HG02885 (cell line): ENCODE results near the gene MUCL3.
A peak's percentile ranks its signal among the peaks of the same experiment; 100 is the strongest.
"Not testable (repeated sequence)": the region's sequence is repeated elsewhere in the genome, so short reads cannot be mapped to it uniquely, and the experiment has no call there.

ENCODE experiments used
- ATAC-seq: cut with Tn5 transposase; IDR thresholded peaks from one replicate; pipeline ENCODE4 v1.9.1; 2021; ENCODE audit warnings: mild to moderate bottlenecking; ENCODE audit not compliant: unreplicated experiment, poor library complexity

The MUCL3 gene

DNA sequence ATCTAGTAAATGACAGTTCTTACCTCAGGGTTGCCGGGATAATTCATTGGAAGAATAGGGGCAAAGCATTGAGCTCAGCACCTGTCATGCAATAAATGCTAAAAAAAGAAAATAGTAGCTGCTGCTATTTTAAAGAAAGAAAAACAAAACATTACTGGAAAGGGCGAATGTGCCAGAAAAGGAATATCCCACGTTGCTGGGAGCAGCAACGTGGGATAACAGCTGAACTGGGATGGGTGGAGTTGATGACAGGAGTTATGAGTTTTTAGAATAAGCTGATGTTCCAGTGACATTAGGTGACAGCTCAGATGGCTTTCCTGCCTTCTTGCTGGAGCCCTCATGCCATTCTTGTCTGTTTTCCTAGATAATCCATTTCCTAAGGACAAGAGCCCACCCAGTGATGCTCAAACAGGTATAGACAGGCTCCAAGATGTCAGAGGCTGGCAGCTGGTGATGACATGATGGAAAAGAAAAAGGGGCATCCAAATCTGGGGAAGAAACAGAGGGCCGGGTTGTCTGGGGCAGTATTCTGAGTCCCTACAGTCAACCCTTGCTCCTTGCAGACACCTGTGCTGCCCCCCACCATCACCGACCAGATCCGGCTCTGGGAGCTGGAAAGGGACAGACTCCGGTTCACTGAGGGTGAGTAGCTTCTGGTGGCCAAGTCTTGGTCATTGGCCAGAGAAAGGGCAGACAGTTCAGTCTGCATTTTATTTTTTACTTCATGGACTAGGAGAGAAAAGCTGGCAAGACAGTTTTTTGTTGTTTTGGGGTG is 27.8 kb upstream of the MUCL3 start:
- ATAC-seq, result no peak

DNA sequence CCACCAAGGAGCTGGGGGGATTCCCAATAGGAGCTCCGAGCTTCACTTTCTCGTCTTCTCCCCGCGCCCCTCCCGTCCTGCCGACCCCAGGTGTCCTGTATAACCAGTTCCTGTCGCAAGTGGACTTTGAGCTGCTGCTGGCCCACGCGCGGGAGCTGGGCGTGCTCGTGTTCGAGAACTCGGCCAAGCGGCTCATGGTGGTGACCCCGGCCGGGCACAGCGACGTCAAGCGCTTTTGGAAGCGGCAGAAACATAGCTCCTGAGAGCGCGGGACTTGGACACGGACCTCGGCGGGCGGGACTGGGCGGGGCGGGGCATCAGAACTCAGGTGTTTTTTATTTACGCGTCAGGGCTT is 27.1 kb upstream of the MUCL3 start:
- ATAC-seq, result no peak

- peak; percentile 91 for ATAC-seq
Measured at GRCh38 chr6:30914076-30914853, 26.5 kb upstream of the MUCL3 start, which contains the start of gene VARS2. TSS of gene VARS2 (plus strand) at chr6:30914238. CDS start at chr6:30914837, 599 bp downstream.

GRCh38 chr6:30914854-30915590 is 25.8 kb upstream of the MUCL3 start:
- no peak for ATAC-seq

- no peak for ATAC-seq
Measured at GRCh38 chr6:30915591-30915946, 25.2 kb upstream of the MUCL3 start.

- no peak for ATAC-seq
Measured at GRCh38 chr6:30917041-30917440, 23.7 kb upstream of the MUCL3 start.

GRCh38 chr6:30917487-30917886 is 23.3 kb upstream of the MUCL3 start:
- ATAC-seq, result no peak

GRCh38 chr6:30918670-30919069 is 22.1 kb upstream of the MUCL3 start:
- no peak for ATAC-seq

DNA sequence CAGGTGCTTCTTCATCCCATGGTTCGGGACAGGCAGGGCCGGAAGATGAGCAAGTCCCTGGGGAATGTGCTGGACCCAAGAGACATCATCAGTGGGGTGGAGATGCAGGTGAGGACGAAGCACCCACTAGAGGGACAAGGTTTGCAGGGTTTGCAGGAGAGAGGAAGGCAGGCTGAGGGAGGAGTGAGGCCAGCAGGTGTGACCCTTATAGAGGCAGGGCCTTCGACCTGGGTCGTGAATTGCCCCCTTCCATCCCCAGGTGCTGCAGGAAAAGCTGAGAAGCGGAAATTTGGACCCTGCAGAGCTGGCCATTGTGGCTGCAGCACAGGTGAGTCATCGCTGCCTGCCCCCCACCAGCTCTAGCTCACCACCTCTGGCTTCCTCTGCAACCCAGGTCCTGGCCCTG is 18.3 kb upstream of the MUCL3 start:
- ATAC-seq, result no peak

DNA sequence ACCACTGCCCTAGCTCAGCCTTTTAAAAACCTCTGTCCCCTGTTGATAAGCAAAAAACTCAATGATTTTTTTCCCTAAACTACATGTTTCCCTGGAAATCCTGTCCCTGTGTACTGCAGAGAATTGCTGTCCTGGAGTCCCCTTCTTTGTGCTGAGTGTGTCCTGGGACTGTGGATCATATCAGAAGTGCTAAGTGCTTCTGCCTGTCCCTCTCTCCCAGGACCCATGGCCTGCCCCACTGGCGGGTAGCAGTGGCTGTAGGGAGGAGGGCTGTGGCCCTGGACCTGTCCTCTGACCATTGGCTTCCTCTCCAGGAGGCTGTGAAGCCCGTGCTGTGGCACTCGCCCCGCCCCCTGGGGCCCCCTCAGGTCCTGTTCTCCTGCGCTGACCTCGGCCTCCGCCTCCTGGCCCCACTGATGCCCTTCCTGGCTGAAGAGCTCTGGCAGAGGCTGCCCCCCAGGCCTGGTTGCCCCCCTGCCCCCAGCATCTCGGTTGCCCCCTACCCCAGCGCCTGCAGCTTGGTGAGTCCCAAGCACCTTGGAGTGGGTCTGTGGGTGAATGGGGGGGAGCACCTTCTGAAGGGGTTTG is 16.6 kb upstream of the MUCL3 start:
- not testable (repeated sequence) for ATAC-seq

- no peak for ATAC-seq
Measured at GRCh38 chr6:30926644-30927043, 14.1 kb upstream of the MUCL3 start.

DNA sequence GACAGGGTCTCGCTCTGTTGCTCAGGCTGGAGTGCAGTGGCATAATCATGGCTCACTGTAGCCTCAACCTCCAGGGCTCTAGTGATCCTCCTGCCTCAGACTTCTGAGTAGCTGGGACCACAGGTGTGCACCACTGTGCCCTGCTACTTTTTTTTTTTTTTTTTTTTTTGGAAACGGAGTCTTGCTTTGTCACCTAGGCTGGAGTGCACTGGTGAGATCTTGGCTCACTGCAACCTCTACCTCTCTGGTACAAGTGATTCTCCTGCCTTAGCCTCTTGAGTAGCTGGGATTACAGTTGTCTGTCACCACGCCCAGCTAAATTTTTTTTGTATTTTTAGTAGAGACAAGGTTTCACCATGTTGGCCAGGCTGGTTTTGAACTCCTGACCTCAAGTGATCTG is 13.7 kb upstream of the MUCL3 start:
- ATAC-seq, result not testable (repeated sequence)

- ATAC-seq, result no peak
Measured at GRCh38 chr6:30928677-30929076, 12.1 kb upstream of the MUCL3 start.

DNA sequence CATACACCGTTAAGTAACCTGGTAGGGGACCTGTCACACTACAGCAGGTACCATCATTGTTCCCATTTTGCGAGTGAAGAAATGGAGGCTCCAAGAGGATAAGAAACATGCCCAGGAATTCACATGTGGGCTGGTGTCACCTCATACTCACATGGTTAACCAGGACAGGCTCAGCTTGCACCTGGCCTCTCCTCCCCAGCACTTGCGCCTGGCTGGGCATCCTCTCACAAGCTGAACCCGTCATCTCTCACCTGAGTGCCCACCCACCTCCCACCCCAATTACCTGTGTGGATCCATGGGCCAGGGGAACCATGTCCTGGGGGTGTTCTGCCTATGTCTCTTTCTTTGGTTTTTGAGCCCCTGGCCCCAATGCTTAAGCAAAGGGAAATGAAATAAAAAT is 10.3 kb upstream of the MUCL3 start:
- ATAC-seq, result no peak

DNA sequence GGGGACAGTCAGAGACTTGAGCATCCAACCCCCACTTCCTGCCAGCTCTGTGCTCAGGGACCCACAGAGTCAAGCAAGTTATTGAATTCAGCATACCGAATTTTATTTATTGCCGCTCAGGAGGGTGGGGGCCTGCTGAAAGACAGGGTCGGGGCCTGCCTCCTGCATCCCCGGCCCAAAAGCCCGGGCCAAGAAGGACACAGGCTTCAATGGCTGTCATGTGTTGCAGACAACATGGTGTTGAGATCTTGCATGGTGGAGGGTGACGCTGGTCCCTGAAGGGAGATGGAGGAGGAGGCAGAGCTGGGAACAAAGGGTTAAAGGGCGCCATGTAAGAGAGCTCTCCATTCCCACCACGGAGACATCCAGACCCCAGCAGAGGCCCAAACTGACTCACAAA is 9.5 kb upstream of the MUCL3 start:
- ATAC-seq, result no peak

- no peak for ATAC-seq
Measured at GRCh38 chr6:30931969-30932645, 8.7 kb upstream of the MUCL3 start, which contains the start of gene SFTA2. TSS of gene SFTA2 (minus strand) at chr6:30932170. CDS start at chr6:30932096, 74 bp downstream.

DNA sequence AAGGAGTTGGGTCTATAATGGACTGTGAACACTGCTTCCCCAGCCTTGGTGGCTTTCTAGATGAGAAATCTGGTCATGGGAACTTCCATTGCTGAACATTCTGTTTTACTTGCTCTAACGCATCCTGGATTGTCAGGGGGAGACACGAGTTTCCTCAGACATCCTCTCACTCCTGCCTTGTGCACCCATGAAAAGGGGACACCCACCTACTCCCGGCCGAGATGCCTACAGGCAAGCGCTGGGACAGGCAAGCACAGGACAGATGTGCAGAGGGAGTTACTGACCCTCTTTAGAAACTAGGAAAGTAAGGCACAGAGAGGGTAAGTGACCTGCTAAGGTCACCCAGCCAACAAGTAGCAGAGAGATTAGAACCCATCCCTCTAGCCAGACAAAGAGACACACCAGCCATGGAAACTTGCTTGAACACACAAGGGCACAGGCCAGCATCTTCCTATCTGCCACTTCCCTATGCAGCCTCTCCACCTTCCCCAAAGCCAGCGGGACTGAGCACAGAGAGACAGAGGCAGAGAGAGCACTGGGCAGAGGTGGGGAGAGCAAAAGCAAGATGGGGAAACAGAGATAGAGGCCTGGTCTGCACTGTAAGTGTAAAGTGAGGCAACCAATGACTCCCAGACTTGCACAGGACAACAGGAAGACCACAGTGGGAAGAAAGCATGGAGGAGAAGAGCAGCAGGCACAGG is 8.0 kb upstream of the MUCL3 start:
- no peak for ATAC-seq

GRCh38 chr6:30935018-30935417 is 5.8 kb upstream of the MUCL3 start:
- ATAC-seq, result no peak

- no peak for ATAC-seq
Measured at GRCh38 chr6:30937265-30937664, 3.5 kb upstream of the MUCL3 start.

GRCh38 chr6:30938730-30939129 is 2.0 kb upstream of the MUCL3 start:
- ATAC-seq, result no peak
